HepG2 (cell line): ENCODE data around the gene HCRT. TPM values are rescaled to one million over a fixed set of nuclear protein-coding genes. Genes with fewer than 3 reads are reported as not detected.

Experiments used
- ARID2 ChIP-seq: sonication (generic); formaldehyde crosslinking; IDR thresholded peaks from 2 replicates; pipeline ENCODE4 v1.8.1; 2022; ENCODE audit warnings: mild to moderate bottlenecking, missing genetic modification reagents, borderline replicate concordance
- FLYWCH1 ChIP-seq: sonication (generic); formaldehyde crosslinking; IDR thresholded peaks from 2 replicates; pipeline ENCODE4 v1.8.1; 2023; ENCODE audit warnings: mild to moderate bottlenecking, missing genetic modification reagents
- FOXA3 ChIP-seq: IDR thresholded peaks from 2 replicates; pipeline ENCODE4 v1.6.1; 2016; ENCODE audit warnings: missing genetic modification reagents, missing compliant biosample characterization
- HHEX ChIP-seq: IDR thresholded peaks from 2 replicates; pipeline ENCODE4 v1.6.1; 2016; ENCODE audit warnings: control low read depth
- HOXA7 ChIP-seq: sonication (generic); formaldehyde crosslinking; IDR thresholded peaks from 2 replicates; pipeline ENCODE4 v1.8.1; 2022; ENCODE audit warnings: mild to moderate bottlenecking, missing genetic modification reagents, moderate library complexity
- NCOA2 ChIP-seq: sonication (generic); formaldehyde crosslinking; IDR thresholded peaks from 2 replicates; pipeline ENCODE4 v1.8.0; 2022; ENCODE audit warnings: inconsistent platforms
- NCOA5 ChIP-seq: sonication (generic); formaldehyde crosslinking; IDR thresholded peaks from 2 replicates; pipeline ENCODE4 v1.4.0; 2020; ENCODE audit warnings: missing genetic modification reagents
- SOX6 ChIP-seq, 2 experiments: fragments of 450-650 bp in 1 of 2; sonication (generic) in 1 of 2; formaldehyde crosslinking in 1 of 2; IDR thresholded peaks; 2 replicates each; pipeline versions ENCODE4 v1.4.0 to v1.6.1; 2017 to 2020; ENCODE audit warnings: antibody characterized with exemption in 1 of 2, mild to moderate bottlenecking in 1 of 2, missing genetic modification reagents in 1 of 2
- TBL1XR1 ChIP-seq: fragments of 150-350 bp; IDR thresholded peaks from 2 replicates; pipeline ENCODE4 v1.6.1; 2014; ENCODE audit warnings: borderline replicate concordance, low read length; ENCODE audit not compliant: partially characterized antibody
- ZBTB3 ChIP-seq: sonication (generic); formaldehyde crosslinking; IDR thresholded peaks from 2 replicates; pipeline ENCODE4 v1.4.0; 2020; ENCODE audit warnings: low read depth, mild to moderate bottlenecking, moderate library complexity, missing genetic modification reagents, borderline replicate concordance
- ZFYVE20 ChIP-seq: sonication (generic); formaldehyde crosslinking; IDR thresholded peaks from 2 replicates; pipeline ENCODE4 v1.8.0; 2023; ENCODE audit warnings: low read depth, mild to moderate bottlenecking, moderate library complexity, missing genetic modification reagents, borderline replicate concordance
- ZIK1 ChIP-seq: sonication (generic); formaldehyde crosslinking; IDR thresholded peaks from 2 replicates; pipeline ENCODE4 v1.5.0; 2020; ENCODE audit warnings: mild to moderate bottlenecking, low read depth, missing genetic modification reagents, borderline replicate concordance
- ZMAT3 ChIP-seq: sonication (generic); formaldehyde crosslinking; conservative IDR thresholded peaks from 2 replicates; pipeline ENCODE4 v1.7.0; 2021; ENCODE audit warnings: missing genetic modification reagents
- ZNF138 ChIP-seq: sonication (generic); formaldehyde crosslinking; IDR thresholded peaks from 2 replicates; pipeline ENCODE4 v1.5.0; 2020; ENCODE audit warnings: mild to moderate bottlenecking, low read depth, missing genetic modification reagents
- ZNF232 ChIP-seq: sonication (generic); formaldehyde crosslinking; IDR thresholded peaks from 2 replicates; pipeline ENCODE4 v1.4.0; 2020; ENCODE audit warnings: missing genetic modification reagents, borderline replicate concordance
- ZNF605 ChIP-seq: sonication (generic); formaldehyde crosslinking; IDR thresholded peaks from 2 replicates; pipeline ENCODE4 v1.8.0; 2022; ENCODE audit warnings: mild to moderate bottlenecking, missing genetic modification reagents
- polyA plus RNA-seq, 8 experiments: library from polyadenylated mRNA; depleted of rRNA in 3 of 8; stranded (reverse) in 7 of 8; unstranded in 1 of 8; fragments of >200 nt; fragmentation: Illumina TruSeq in 4 of 8; extraction: Trizol in 4 of 8; gene quantifications; 2 replicates each; pipeline versions ENCODE4 v1.2.1 to v1.2.3, GENCODE V29; 2011 to 2016; ENCODE audit warnings: low read depth in 4 of 8, missing spikeins in 1 of 8, mixed read lengths in 1 of 8; ENCODE audit not compliant: insufficient read depth in 1 of 8
- total RNA-seq, 5 experiments: library from RNA; depleted of rRNA; stranded (reverse); fragments of >200 nt; fragmentation: Illumina TruSeq; extraction: Trizol; gene quantifications; 2 replicates each; pipeline ENCODE4 v1.2.3, GENCODE V29; 2016; ENCODE audit warnings: low read depth in 1 of 5
- TF ChIP-seq, protein P1 (sequence below): sonication (generic); formaldehyde crosslinking; IDR thresholded peaks from 2 replicates; pipeline ENCODE4 v1.5.0; 2020; ENCODE audit warnings: missing genetic modification reagents, mild to moderate bottlenecking, borderline replicate concordance
- TF ChIP-seq, protein P2 (sequence below): sonication (generic); formaldehyde crosslinking; IDR thresholded peaks from 2 replicates; pipeline ENCODE4 v1.4.0; 2020; ENCODE audit warnings: mild to moderate bottlenecking, missing genetic modification reagents
- TF ChIP-seq, protein P3 (sequence below): sonication (generic); formaldehyde crosslinking; IDR thresholded peaks from 2 replicates; pipeline ENCODE4 v1.8.1; 2023; ENCODE audit warnings: mild to moderate bottlenecking, missing genetic modification reagents
- TF ChIP-seq, protein P4 (sequence below): sonication (generic); formaldehyde crosslinking; IDR thresholded peaks from 2 replicates; pipeline ENCODE4 v1.4.0; 2020; ENCODE audit warnings: missing genetic modification reagents; ENCODE audit errors: not compliant biosample characterization
- TF ChIP-seq, protein P5 (sequence below): IDR thresholded peaks from 2 replicates; pipeline ENCODE4 v1.6.1; 2018; ENCODE audit warnings: missing genetic modification reagents, mild to moderate bottlenecking, missing compliant biosample characterization

Gene HCRT
- total and polyA plus RNA-seq, 2 of the 13 experiments (the other 11 are each of a cell fraction or from before 2014, with no cell fraction given): not detected

DNA sequence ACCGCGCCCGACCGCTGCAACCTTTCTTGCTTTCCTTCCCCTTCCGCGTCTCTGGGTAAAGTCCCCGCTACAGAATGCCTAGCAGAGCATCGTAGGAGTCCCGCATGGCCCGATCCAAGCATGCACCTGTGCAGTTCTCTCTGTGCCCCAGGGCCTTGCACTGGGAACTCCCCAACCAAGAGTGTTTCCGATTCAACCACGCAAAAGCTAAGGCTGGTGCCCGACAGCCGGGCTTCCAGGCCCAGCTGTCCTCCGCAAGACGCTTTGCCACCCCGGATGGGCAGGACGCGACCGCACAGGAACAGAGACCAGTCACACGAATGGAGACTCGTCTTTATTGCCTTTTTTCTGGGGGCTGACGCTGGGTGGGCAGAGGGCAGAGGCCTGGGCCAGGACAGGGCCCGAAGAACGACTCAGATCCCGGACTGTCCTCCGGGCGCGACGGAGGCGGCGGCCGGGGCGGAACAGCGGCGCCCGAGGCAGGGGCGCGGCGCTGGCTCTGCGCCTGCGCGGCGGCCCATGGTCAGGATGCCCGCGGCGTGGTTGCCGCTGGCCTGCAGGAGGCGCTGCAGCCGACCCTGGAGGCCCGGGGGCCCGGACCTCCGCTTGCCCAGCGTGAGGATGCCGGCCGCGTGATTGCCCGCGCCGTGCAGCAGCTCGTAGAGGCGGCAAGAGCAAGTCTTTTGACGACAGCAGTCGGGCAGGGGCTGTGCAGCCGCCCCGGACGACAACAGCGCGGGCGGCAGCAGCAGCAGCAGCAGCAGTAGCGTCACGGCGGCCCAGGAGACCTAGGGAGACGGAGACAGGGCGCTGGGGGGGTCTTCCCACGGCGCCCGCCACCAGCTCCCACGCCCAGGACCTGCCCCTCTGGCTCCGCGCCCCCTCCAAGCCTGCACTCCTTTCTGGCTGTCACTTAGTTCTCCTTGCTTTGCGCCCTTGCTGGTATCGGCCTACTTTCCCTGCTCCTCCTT, 1.2 kb downstream of the HCRT start (continued):
- TF ChIP-seq, protein P1, sequence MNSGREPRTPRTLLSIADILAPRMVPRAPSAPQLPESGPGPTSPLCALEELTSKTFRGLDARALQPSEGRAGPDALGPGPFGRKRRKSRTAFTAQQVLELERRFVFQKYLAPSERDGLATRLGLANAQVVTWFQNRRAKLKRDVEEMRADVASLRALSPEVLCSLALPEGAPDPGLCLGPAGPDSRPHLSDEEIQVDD (CRISPR knock-in tag): peak; percentile 99; the same call in 1 of the 2 replicates
- TF ChIP-seq SOX6 (IDR thresholded peaks at IDR 0.05): no peak
- no peak for TF ChIP-seq SOX6 (CRISPR knock-in tag; IDR thresholded peaks at IDR 0.05)
- peak; percentile 94 for TF ChIP-seq ZNF138 (CRISPR knock-in tag)
- TF ChIP-seq FOXA3 (CRISPR knock-in tag): peak; percentile 19; the same call in 1 of the 2 replicates
- TF ChIP-seq, protein P2, sequence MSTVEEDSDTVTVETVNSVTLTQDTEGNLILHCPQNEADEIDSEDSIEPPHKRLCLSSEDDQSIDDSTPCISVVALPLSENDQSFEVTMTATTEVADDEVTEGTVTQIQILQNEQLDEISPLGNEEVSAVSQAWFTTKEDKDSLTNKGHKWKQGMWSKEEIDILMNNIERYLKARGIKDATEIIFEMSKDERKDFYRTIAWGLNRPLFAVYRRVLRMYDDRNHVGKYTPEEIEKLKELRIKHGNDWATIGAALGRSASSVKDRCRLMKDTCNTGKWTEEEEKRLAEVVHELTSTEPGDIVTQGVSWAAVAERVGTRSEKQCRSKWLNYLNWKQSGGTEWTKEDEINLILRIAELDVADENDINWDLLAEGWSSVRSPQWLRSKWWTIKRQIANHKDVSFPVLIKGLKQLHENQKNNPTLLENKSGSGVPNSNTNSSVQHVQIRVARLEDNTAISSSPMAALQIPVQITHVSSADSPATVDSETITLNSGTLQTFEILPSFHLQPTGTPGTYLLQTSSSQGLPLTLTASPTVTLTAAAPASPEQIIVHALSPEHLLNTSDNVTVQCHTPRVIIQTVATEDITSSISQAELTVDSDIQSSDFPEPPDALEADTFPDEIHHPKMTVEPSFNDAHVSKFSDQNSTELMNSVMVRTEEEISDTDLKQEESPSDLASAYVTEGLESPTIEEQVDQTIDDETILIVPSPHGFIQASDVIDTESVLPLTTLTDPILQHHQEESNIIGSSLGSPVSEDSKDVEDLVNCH (CRISPR knock-in tag): no peak
- peak; percentile 98 for TF ChIP-seq ZNF605
- TF ChIP-seq, protein P3, sequence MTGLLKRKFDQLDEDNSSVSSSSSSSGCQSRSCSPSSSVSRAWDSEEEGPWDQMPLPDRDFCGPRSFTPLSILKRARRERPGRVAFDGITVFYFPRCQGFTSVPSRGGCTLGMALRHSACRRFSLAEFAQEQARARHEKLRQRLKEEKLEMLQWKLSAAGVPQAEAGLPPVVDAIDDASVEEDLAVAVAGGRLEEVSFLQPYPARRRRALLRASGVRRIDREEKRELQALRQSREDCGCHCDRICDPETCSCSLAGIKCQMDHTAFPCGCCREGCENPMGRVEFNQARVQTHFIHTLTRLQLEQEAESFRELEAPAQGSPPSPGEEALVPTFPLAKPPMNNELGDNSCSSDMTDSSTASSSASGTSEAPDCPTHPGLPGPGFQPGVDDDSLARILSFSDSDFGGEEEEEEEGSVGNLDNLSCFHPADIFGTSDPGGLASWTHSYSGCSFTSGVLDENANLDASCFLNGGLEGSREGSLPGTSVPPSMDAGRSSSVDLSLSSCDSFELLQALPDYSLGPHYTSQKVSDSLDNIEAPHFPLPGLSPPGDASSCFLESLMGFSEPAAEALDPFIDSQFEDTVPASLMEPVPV: peak; percentile 78; the same call in 1 of the 2 replicates
- TF ChIP-seq ZIK1 (CRISPR knock-in tag): peak; percentile 75; the same call in 1 of the 2 replicates
- TF ChIP-seq FLYWCH1: no peak
- TF ChIP-seq, protein P4, sequence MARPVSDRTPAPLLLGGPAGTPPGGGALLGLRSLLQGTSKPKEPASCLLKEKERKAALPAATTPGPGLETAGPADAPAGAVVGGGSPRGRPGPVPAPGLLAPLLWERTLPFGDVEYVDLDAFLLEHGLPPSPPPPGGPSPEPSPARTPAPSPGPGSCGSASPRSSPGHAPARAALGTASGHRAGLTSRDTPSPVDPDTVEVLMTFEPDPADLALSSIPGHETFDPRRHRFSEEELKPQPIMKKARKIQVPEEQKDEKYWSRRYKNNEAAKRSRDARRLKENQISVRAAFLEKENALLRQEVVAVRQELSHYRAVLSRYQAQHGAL (CRISPR knock-in tag): peak; percentile 37
- peak; percentile 38; the same call in 1 of the 2 replicates for TF ChIP-seq ZMAT3 (CRISPR knock-in tag)
- no peak for TF ChIP-seq NCOA5 (CRISPR knock-in tag)
- no peak for TF ChIP-seq ARID2
- peak; percentile 85 for TF ChIP-seq ZFYVE20 (CRISPR knock-in tag)
- TF ChIP-seq NCOA2 (CRISPR knock-in tag): peak; percentile 30
- TF ChIP-seq ZBTB3: peak; percentile 65; the same call in 1 of the 2 replicates
- no peak for TF ChIP-seq HHEX
- TF ChIP-seq HOXA7 (CRISPR knock-in tag): no peak
- TF ChIP-seq ZNF232: peak; percentile 23
- TF ChIP-seq, protein P5, sequence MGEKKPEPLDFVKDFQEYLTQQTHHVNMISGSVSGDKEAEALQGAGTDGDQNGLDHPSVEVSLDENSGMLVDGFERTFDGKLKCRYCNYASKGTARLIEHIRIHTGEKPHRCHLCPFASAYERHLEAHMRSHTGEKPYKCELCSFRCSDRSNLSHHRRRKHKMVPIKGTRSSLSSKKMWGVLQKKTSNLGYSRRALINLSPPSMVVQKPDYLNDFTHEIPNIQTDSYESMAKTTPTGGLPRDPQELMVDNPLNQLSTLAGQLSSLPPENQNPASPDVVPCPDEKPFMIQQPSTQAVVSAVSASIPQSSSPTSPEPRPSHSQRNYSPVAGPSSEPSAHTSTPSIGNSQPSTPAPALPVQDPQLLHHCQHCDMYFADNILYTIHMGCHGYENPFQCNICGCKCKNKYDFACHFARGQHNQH: peak; percentile 51
- no peak for TF ChIP-seq TBL1XR1
